Measurements from ENCODE around the gene MACROH2A1.

MACROH2A1 gene

GRCh38 chr5:135327429-135328127 is 71.5 kb downstream of the MACROH2A1 start:
- no peak for DNase-seq (ENCODE audit: low read depth in 1 of 2, low spot score in 1 of 2)
- no peak overlapping the region for H3K4me3 ChIP-seq (replicated peaks; ENCODE audit: insufficient read depth, low read length)
- no peaks in the 10 kb centered on the region for H3K27me3 ChIP-seq (ENCODE audit: insufficient read depth, poor library complexity, severe bottlenecking)
- H3K27ac ChIP-seq (replicated peaks): no peak overlapping the region
- no peak for TF ChIP-seq CTCF (IDR thresholded peaks at IDR 0.05; ENCODE audit: insufficient read depth, low read length)
- no peak for TF ChIP-seq SPI1 (IDR thresholded peaks at IDR 0.05; ENCODE audit: borderline replicate concordance, low read depth)
- TF ChIP-seq GABPA (IDR thresholded peaks at IDR 0.05; ENCODE audit: low read depth): no peak
- no peak for TF ChIP-seq POLR2AphosphoS5 (IDR thresholded peaks at IDR 0.05; ENCODE audit: low read depth)
- no peak for TF ChIP-seq REST (IDR thresholded peaks at IDR 0.05; ENCODE audit: insufficient replicate concordance, low read depth)

GRCh38 chr5:135326296-135327254 is 72.5 kb downstream of the MACROH2A1 start:
- H3K27me3 ChIP-seq (ENCODE audit: insufficient read depth, poor library complexity, severe bottlenecking): no peaks in the 10 kb centered on the region

More at GRCh38 chr5:135326296-135327254, 72.5 kb downstream of the MACROH2A1 start:
- no peak for DNase-seq (ENCODE audit: low read depth in 1 of 2, low spot score in 1 of 2)
- no peak overlapping the region for H3K4me3 ChIP-seq (replicated peaks; ENCODE audit: insufficient read depth, low read length)
- no peak for TF ChIP-seq SPI1 (IDR thresholded peaks at IDR 0.05; ENCODE audit: borderline replicate concordance, low read depth)
- TF ChIP-seq POLR2AphosphoS5 (IDR thresholded peaks at IDR 0.05; ENCODE audit: low read depth): no peak
- no peak for TF ChIP-seq GABPA (IDR thresholded peaks at IDR 0.05; ENCODE audit: low read depth)
- no peak for TF ChIP-seq REST (IDR thresholded peaks at IDR 0.05; ENCODE audit: insufficient replicate concordance, low read depth)
- no peak for TF ChIP-seq CTCF (IDR thresholded peaks at IDR 0.05; ENCODE audit: insufficient read depth, low read length)
- no peak overlapping the region for H3K27ac ChIP-seq (replicated peaks)
